Measurements from ENCODE around the gene KRTAP12-2. TPM values are rescaled to one million over a fixed set of nuclear protein-coding genes. Genes with fewer than 3 reads are reported as not detected.

KRTAP12-2 gene
- total RNA-seq, 1 donor = not detected

GRCh38 chr21:44681152-44681551, 14.4 kb upstream of the KRTAP12-2 start:
- Histone ChIP-seq H3K4me2 (ENCODE audit: insufficient read depth, low read length) (no peak overlapping the region), H4K20me1 (ENCODE audit: insufficient read depth, low read length) (no peaks in the 10 kb centered on the region), H3K36me3 (ENCODE audit: insufficient read depth, low read length) (no peaks in the 10 kb centered on the region), H3K79me2 (ENCODE audit: insufficient read depth, low read length) (no peaks in the 10 kb centered on the region), H3K27ac (ENCODE audit: low read depth, low read length) (no peak overlapping the region), H3K27me3 (ENCODE audit: insufficient read depth, low read length) (peaks cover 7% of the 10 kb centered on the region), H2AFZ (ENCODE audit: low read length) (no peak overlapping the region), H3K4me3 (ENCODE audit: insufficient read depth, low read length) (no peak overlapping the region), H3K4me1 (ENCODE audit: insufficient read depth, low read length) (no peaks in the 10 kb centered on the region), H3K9me3 (ENCODE audit: low read depth, low read length) (no peaks in the 10 kb centered on the region)
- DNase-seq (ENCODE audit: insufficient read length, low spot score, missing footprints) = no peak
- TF ChIP-seq CTCF (IDR thresholded peaks at IDR 0.05; ENCODE audit: extremely low read depth, low read depth, low read length) = no peak

GRCh38 chr21:44677881-44678280, 11.2 kb upstream of the KRTAP12-2 start:
- H4K20me1 ChIP-seq (ENCODE audit: insufficient read depth, low read length) = no peaks in the 10 kb centered on the region
- no peak overlapping the region for H3K4me3 ChIP-seq (ENCODE audit: insufficient read depth, low read length)
- no peak for TF ChIP-seq CTCF (IDR thresholded peaks at IDR 0.05; ENCODE audit: extremely low read depth, low read depth, low read length)
- H3K4me1 ChIP-seq (ENCODE audit: insufficient read depth, low read length) = no peaks in the 10 kb centered on the region
- H3K9me3 ChIP-seq (ENCODE audit: low read depth, low read length) = no peaks in the 10 kb centered on the region
- H3K79me2 ChIP-seq (ENCODE audit: insufficient read depth, low read length) = no peaks in the 10 kb centered on the region
- H3K36me3 ChIP-seq (ENCODE audit: insufficient read depth, low read length) = no peaks in the 10 kb centered on the region
- peaks cover 14% of the 10 kb centered on the region for H3K27me3 ChIP-seq (ENCODE audit: insufficient read depth, low read length)
- H3K27ac ChIP-seq (ENCODE audit: low read depth, low read length) = no peak overlapping the region
- no peak overlapping the region for H3K4me2 ChIP-seq (ENCODE audit: insufficient read depth, low read length)
- DNase-seq (ENCODE audit: insufficient read length, low spot score, missing footprints) = no peak
- H2AFZ ChIP-seq (ENCODE audit: low read length) = no peak overlapping the region

GRCh38 chr21:44671911-44672310, 5.2 kb upstream of the KRTAP12-2 start:
- Histone ChIP-seq H3K36me3 (ENCODE audit: insufficient read depth, low read length) (no peaks in the 10 kb centered on the region), H3K27me3 (ENCODE audit: insufficient read depth, low read length) (peaks cover 12% of the 10 kb centered on the region), H2AFZ (ENCODE audit: low read length) (no peak overlapping the region), H3K4me1 (ENCODE audit: insufficient read depth, low read length) (no peaks in the 10 kb centered on the region), H3K4me3 (ENCODE audit: insufficient read depth, low read length) (no peak overlapping the region), H3K27ac (ENCODE audit: low read depth, low read length) (no peak overlapping the region), H3K9me3 (ENCODE audit: low read depth, low read length) (no peaks in the 10 kb centered on the region), H3K79me2 (ENCODE audit: insufficient read depth, low read length) (no peaks in the 10 kb centered on the region), H4K20me1 (ENCODE audit: insufficient read depth, low read length) (no peaks in the 10 kb centered on the region), H3K4me2 (ENCODE audit: insufficient read depth, low read length) (no peak overlapping the region)
- no peak for TF ChIP-seq CTCF (IDR thresholded peaks at IDR 0.05; ENCODE audit: extremely low read depth, low read depth, low read length)
- DNase-seq (ENCODE audit: insufficient read length, low spot score, missing footprints) = no peak

- H3K36me3 ChIP-seq (ENCODE audit: insufficient read depth, low read length) = no peaks in the 10 kb centered on the region
- DNase-seq (ENCODE audit: insufficient read length, low spot score, missing footprints) = no peak
- no peak overlapping the region for H3K27ac ChIP-seq (ENCODE audit: low read depth, low read length)
- no peaks in the 10 kb centered on the region for H3K4me1 ChIP-seq (ENCODE audit: insufficient read depth, low read length)
- H3K4me3 ChIP-seq (ENCODE audit: insufficient read depth, low read length) = no peak overlapping the region
- no peaks in the 10 kb centered on the region for H4K20me1 ChIP-seq (ENCODE audit: insufficient read depth, low read length)
- no peak overlapping the region for H3K4me2 ChIP-seq (ENCODE audit: insufficient read depth, low read length)
- no peaks in the 10 kb centered on the region for H3K79me2 ChIP-seq (ENCODE audit: insufficient read depth, low read length)
- H2AFZ ChIP-seq (ENCODE audit: low read length) = no peak overlapping the region
- TF ChIP-seq CTCF (IDR thresholded peaks at IDR 0.05; ENCODE audit: extremely low read depth, low read depth, low read length) = no peak
- no peaks in the 10 kb centered on the region for H3K9me3 ChIP-seq (ENCODE audit: low read depth, low read length)
- peaks cover 5% of the 10 kb centered on the region for H3K27me3 ChIP-seq (ENCODE audit: insufficient read depth, low read length)
These were observed 4.1 kb upstream of the KRTAP12-2 start for GRCh38 chr21:44670642-44671432.
